Karpas-422 (cell line): ENCODE data around the gene ZNF20. TPM values are rescaled to one million over a fixed set of nuclear protein-coding genes. Genes with fewer than 3 reads are reported as not detected.
"Not testable (repeated sequence)": the region's sequence is repeated elsewhere in the genome, so short reads cannot be mapped to it uniquely, and the experiment has no call there.

ENCODE experiments used
- DNase-seq: peaks from one replicate; pipeline ENCODE4 v3.0.0-alpha.2; 2015
- H2AFZ ChIP-seq: fragments of 200-600 bp; sonication (generic); 2 replicates; pipeline ENCODE4 v1.6.1; 2014; ENCODE audit warnings: antibody characterized with exemption, low read length, mixed read lengths
- H3K27ac ChIP-seq: fragments of 200-600 bp; sonication (generic); 2 replicates; pipeline ENCODE4 v1.5.1; 2014; ENCODE audit warnings: mild to moderate bottlenecking, low read length, moderate library complexity
- H3K27me3 ChIP-seq: fragments of 200-600 bp; sonication (generic); 2 replicates; pipeline ENCODE4 v1.6.1; 2014; ENCODE audit warnings: low read length, mixed read lengths
- H3K36me3 ChIP-seq: fragments of 200-600 bp; sonication (generic); 2 replicates; pipeline ENCODE4 v1.6.1; 2014; ENCODE audit warnings: low read length, mixed read lengths; ENCODE audit not compliant: insufficient read depth
- H3K4me1 ChIP-seq: fragments of 200-600 bp; sonication (generic); 2 replicates; pipeline ENCODE4 v1.6.1; 2014; ENCODE audit warnings: mild to moderate bottlenecking, low read length, mixed read lengths
- H3K4me2 ChIP-seq: fragments of 200-600 bp; sonication (generic); 2 replicates; pipeline ENCODE4 v1.6.1; 2014; ENCODE audit warnings: low read length, low read depth, mild to moderate bottlenecking; ENCODE audit not compliant: poor library complexity, severe bottlenecking
- H3K4me3 ChIP-seq: fragments of 200-600 bp; sonication (generic); 2 replicates; pipeline ENCODE4 v1.5.1; 2014; ENCODE audit warnings: mild to moderate bottlenecking, antibody characterized with exemption, low read length, mixed read lengths
- H3K79me2 ChIP-seq: fragments of 200-600 bp; sonication (generic); 2 replicates; pipeline ENCODE4 v1.6.1; 2014; ENCODE audit warnings: mild to moderate bottlenecking, low read length, mixed read lengths
- H3K9ac ChIP-seq: fragments of 200-600 bp; sonication (generic); 2 replicates; pipeline ENCODE4 v1.6.0; 2014; ENCODE audit warnings: low read length
- H3K9me2 ChIP-seq: fragments of 200-600 bp; sonication (generic), shearing (Covaris generic); replicated peaks from 2 replicates; pipeline ENCODE4 v1.6.0; 2014; ENCODE audit warnings: mild to moderate bottlenecking, low read length, moderate library complexity; ENCODE audit not compliant: insufficient read depth
- H3K9me3 ChIP-seq: fragments of 300-700, 200-600 bp; sonication (generic); 2 replicates; pipeline ENCODE4 v1.6.1; 2014; ENCODE audit warnings: low read length, mixed read lengths
- H4K20me1 ChIP-seq: fragments of 200-600 bp; sonication (generic); 2 replicates; pipeline ENCODE4 v1.6.1; 2014; ENCODE audit warnings: mild to moderate bottlenecking, antibody characterized with exemption, low read length, low read depth; ENCODE audit not compliant: insufficient read depth
- total RNA-seq: library from RNA; depleted of rRNA; stranded (reverse); fragments of >200 nt; shearing (Covaris generic); gene quantifications from 2 replicates; pipeline ENCODE4 v1.2.3, GENCODE V29; 2014; ENCODE audit warnings: low replicate concordance

ZNF20 gene
- total RNA-seq, 1 experiment from 2014 or later = 10.0 TPM

DNA sequence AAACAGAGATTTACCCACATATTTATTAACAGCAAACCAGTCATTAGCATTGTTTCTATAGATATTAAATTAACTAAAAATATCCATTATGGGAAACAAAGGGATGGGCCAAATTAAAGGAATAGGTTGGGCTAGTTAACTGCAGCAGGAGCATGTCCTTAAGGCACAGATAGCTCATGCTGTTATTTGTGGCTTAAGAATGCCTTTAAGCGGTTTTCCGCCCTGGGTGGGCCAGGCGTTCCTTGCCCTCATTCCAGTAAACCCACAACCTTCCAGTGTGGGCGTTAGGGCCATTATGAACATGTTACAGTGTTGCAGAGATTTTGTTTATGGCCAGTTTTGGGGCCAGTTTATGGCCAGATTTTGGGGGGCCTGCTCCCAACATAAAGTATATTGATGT lies 36.2 kb downstream of the ZNF20 start:
- H4K20me1 ChIP-seq, H3K4me1 ChIP-seq, H3K79me2 ChIP-seq, H3K27me3 ChIP-seq, H3K4me3 ChIP-seq, H3K9me2 ChIP-seq, H3K27ac ChIP-seq, H2AFZ ChIP-seq, H3K36me3 ChIP-seq, H3K9me3 ChIP-seq, DNase-seq, H3K4me2 ChIP-seq, H3K9ac ChIP-seq: not testable (repeated sequence)

DNA sequence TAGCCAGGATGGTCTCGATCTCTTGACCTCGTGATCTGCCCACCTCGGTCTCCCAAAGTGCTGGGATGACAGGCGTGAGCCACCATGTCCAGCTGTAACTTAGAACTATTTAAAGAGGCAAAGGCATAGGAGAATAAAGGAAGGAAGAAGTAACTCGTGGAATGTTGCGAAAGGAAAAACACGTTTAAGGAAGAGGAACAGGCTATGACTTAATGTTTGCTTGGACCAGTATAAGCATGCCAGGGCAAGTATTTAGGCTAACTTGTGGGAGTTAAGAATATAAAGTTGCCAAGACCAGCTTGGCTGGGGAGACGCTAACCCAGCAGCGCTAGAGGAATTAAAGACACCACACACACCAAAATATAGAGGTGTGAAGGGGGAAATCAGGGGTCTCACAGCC lies 42.1 kb downstream of the ZNF20 start:
- H3K9ac ChIP-seq = no peak overlapping the region
- no peak overlapping the region for H2AFZ ChIP-seq
- no peaks in the 10 kb centered on the region for H3K9me2 ChIP-seq
- H3K4me3 ChIP-seq = no peak overlapping the region
- no peaks in the 10 kb centered on the region for H3K27me3 ChIP-seq
- H3K4me2 ChIP-seq = no peak overlapping the region
- H3K36me3 ChIP-seq = peaks cover 29% of the 10 kb centered on the region
- H3K4me1 ChIP-seq = peaks cover 2% of the 10 kb centered on the region
- DNase-seq = no peak
- H3K9me3 ChIP-seq = peaks cover 3% of the 10 kb centered on the region
- no peaks in the 10 kb centered on the region for H4K20me1 ChIP-seq
- peaks cover 34% of the 10 kb centered on the region for H3K79me2 ChIP-seq
- no peak overlapping the region for H3K27ac ChIP-seq

DNA sequence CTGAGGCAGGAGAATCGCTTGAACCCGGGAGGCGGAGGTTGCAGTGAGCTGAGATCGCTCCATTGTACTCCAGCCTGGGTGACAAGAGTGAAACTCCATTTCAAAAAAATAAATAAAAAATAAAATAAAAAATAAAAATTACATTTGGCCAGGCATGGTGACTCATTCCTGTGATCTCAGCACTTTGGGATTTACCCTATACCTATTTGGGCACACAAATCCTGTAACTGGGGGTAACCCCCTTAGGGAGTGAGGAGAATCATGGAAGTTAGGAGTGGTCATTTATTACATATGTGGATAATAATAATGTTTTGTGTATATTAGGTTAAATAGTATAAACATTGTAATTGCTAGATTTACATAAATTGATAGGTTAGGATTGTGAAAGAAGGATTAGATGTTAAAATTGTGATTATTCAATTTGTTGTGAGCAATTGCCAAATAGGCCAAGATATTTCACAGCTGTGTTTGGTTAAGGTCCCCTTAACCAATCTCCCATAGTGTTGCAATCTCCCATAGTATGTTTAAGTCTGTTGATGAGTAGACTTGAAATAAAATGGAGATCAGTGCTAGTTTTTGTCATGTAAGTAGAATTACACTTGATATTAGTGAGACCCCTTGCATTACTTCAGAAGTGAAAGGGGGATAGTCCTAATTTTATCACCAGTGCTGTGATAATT lies 44.9 kb downstream of the ZNF20 start:
- no peak overlapping the region for H3K27ac ChIP-seq
- H3K9me2 ChIP-seq = no peaks in the 10 kb centered on the region
- H3K9me3 ChIP-seq = peaks cover 3% of the 10 kb centered on the region
- H3K79me2 ChIP-seq = peaks cover 39% of the 10 kb centered on the region
- no peak overlapping the region for H3K4me3 ChIP-seq
- H2AFZ ChIP-seq = no peak overlapping the region
- peaks cover 10% of the 10 kb centered on the region for H3K4me1 ChIP-seq
- no peak for DNase-seq
- H3K27me3 ChIP-seq = no peaks in the 10 kb centered on the region
- no peak overlapping the region for H3K4me2 ChIP-seq
- no peaks in the 10 kb centered on the region for H4K20me1 ChIP-seq
- H3K36me3 ChIP-seq = peaks cover 29% of the 10 kb centered on the region
- H3K9ac ChIP-seq = no peak overlapping the region

DNA sequence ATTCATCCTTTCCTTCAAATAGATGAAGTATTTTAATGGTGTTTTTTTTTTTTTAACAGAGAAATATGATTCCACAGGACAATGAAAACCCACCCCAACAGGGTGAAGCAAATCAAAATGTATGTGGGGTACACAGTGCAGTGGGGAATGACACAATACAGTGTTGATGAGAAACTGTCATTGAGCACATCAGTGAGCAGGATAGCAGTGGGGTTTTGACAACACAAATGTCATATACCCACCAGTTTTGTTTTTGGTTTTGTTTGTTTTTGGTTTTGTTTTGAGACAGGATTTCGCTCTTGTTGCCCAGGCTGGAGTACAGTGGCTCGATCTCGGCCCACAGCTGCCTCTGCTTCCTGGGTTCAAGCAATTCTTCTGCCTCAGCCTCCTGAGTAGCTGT lies 46.4 kb downstream of the ZNF20 start:
- Histone ChIP-seq H3K27me3 (no peaks in the 10 kb centered on the region), H3K9me2 (no peaks in the 10 kb centered on the region), H3K4me3 (no peak overlapping the region), H4K20me1 (no peaks in the 10 kb centered on the region), H3K27ac (no peak overlapping the region), H3K4me1 (peaks cover 10% of the 10 kb centered on the region), H3K9me3 (peaks cover 3% of the 10 kb centered on the region), H2AFZ (no peak overlapping the region), H3K4me2 (no peak overlapping the region), H3K9ac (no peak overlapping the region), H3K36me3 (peaks cover 29% of the 10 kb centered on the region), H3K79me2 (peaks cover 39% of the 10 kb centered on the region)
- no peak for DNase-seq

DNA sequence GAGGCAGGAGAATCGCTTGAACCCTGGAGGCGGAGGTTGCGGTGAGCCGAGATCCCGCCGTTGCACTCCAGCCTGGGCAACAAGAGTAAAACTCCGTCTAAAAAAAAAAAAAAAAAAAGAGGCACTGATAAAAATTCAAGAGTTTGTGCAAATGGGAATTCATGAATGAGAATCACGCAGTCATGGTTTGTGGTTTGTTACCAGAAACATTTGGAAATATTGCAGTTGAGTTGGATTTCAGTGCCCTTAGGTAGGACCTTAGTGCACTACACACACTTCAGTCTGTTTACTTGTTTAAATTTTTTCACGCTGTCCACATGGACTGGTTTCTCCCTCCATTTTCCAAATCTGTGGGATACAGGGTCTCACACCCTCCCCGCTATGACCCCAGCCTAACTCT lies 47.2 kb downstream of the ZNF20 start:
- Histone ChIP-seq H3K9me3 (peaks cover 3% of the 10 kb centered on the region), H3K79me2 (peaks cover 37% of the 10 kb centered on the region), H3K27ac (no peak overlapping the region), H3K9ac (peak overlapping the region; percentile 91), H2AFZ (no peak overlapping the region), H3K27me3 (no peaks in the 10 kb centered on the region), H3K9me2 (no peaks in the 10 kb centered on the region), H3K36me3 (peaks cover 26% of the 10 kb centered on the region), H3K4me1 (peaks cover 10% of the 10 kb centered on the region), H4K20me1 (no peaks in the 10 kb centered on the region), H3K4me2 (peak overlapping the region; percentile 84), H3K4me3 (peak overlapping the region; percentile 95)
- DNase-seq = no peak

DNA sequence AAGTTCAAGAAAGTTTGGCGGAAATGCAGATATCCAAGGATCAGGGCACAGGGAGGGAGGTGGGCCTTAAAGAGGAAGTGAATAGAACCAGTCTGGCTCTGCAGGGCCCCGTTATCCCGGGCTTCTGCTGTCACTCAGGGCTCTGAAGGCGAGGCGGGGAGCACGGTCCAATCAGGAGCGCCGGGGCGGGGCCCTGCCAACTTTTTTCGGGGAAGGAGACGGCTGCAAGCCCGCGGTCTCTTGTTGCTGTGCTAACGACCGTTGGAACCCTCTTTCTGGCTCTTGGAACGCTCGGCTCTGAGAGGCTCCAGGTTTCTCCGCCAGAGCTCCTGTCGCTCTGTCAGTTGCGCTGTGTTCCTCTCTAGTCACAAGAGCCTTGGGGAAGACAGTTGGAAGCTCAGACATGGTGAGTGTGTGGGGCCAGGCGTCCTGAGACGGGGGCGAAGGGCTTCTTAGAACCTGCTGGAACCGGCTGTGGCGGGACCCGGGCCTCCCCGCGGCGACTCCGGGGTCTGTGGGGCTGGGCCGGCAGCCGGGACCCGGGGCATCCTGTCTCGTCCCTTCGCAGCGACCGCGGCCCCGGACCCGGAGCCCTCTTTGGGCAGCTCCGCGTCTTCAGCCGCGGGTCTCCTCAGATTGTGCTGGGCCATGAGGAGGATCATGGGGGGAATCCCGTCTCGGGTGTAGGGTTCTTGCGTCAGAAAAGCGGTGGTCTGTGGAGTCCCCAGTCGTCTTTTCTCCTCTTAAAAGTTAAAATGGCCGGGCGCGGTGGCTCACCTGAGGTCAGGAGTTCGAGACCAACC lies 47.9 kb downstream of the ZNF20 start:
- Histone ChIP-seq H3K4me1 (peaks cover 10% of the 10 kb centered on the region), H3K4me2 (peak overlapping the region; percentile 84), H3K9me2 (no peaks in the 10 kb centered on the region), H3K27me3 (no peaks in the 10 kb centered on the region), H3K4me3 (peak overlapping the region; percentile 95), H3K79me2 (peaks cover 34% of the 10 kb centered on the region), H3K9ac (peak overlapping the region; percentile 91), H3K27ac (peak overlapping the region; percentile 66), H4K20me1 (no peaks in the 10 kb centered on the region), H3K36me3 (peaks cover 22% of the 10 kb centered on the region), H3K9me3 (peaks cover 3% of the 10 kb centered on the region), H2AFZ (peak overlapping the region; percentile 98)
- peak; percentile 96 for DNase-seq

DNA sequence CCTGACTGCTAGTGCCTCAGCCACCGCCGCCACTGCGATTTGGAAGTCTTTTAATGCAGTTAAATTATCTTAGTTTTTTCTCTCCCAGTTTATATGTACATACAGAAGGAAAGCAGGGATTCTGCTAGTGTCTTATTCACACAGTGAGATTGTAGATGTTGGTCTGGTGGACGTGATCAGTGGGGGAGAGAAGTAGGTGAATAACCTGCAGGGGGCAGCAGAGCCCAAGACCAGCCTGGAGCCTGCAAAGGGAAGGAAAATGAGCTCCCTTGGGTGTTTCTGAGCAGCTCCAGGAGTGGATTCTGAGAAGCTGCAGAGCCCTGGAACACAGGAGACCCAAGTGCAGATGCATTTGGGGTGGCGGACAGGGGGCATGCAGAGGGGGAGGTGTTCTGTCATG lies 49.3 kb downstream of the ZNF20 start:
- H3K36me3 ChIP-seq = peaks cover 17% of the 10 kb centered on the region
- H3K9me2 ChIP-seq = no peaks in the 10 kb centered on the region
- no peaks in the 10 kb centered on the region for H3K27me3 ChIP-seq
- peak overlapping the region; percentile 12 for H3K4me2 ChIP-seq
- H2AFZ ChIP-seq = no peak overlapping the region
- H3K27ac ChIP-seq = no peak overlapping the region
- peaks cover 10% of the 10 kb centered on the region for H3K4me1 ChIP-seq
- peaks cover 24% of the 10 kb centered on the region for H3K79me2 ChIP-seq
- no peaks in the 10 kb centered on the region for H4K20me1 ChIP-seq
- H3K9ac ChIP-seq = no peak overlapping the region
- peak; percentile 92 for DNase-seq
- no peak overlapping the region for H3K4me3 ChIP-seq
- H3K9me3 ChIP-seq = peaks cover 3% of the 10 kb centered on the region

DNA sequence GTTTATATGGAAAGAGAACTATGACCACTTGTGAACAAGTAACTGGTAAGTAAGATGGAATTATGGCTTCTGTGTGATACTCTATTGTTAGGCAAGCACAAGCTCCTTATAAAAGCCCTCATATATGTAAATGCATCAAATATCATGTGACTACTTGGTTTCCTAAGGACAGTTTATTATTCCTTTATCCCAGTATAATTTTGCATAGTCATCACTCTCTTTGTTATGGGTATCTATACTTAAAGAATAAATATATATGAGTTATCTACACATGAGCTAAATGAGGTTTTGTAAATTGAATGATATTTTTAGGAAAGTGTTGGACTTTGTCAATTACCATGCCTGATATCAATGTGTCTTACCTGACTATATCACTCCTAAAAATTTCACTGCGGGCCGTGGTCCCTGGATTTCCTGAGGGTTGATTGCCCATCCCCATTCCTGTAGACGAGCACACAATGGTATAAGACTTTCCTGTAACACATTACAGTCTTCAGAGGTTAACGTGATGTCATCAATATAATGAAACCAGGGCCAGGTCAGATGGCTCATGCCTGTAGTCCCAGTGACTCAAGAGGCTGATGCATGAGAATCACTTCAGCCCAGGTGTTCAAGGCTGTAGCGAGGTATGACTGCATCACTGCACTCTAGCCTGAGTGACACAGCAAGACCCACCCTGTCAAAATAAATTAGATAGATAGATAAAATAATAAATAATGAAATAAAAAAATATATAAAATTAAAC lies 54.9 kb downstream of the ZNF20 start:
- Histone ChIP-seq H3K4me2 (no peak overlapping the region), H3K36me3 (no peaks in the 10 kb centered on the region), H3K4me3 (no peak overlapping the region), H3K79me2 (no peaks in the 10 kb centered on the region), H4K20me1 (no peaks in the 10 kb centered on the region), H3K9me2 (no peaks in the 10 kb centered on the region), H3K4me1 (no peaks in the 10 kb centered on the region), H3K9ac (no peak overlapping the region), H3K27me3 (no peaks in the 10 kb centered on the region), H3K9me3 (peaks cover 6% of the 10 kb centered on the region; the same call in 1 of the 2 replicates), H2AFZ (no peak overlapping the region), H3K27ac (no peak overlapping the region)
- DNase-seq = no peak
